ENCODE measurements around the gene PCBP1.
"Not testable (repeated sequence)": the region's sequence is repeated elsewhere in the genome, so short reads cannot be mapped to it uniquely, and the experiment has no call there.

- not testable (repeated sequence) for TF ChIP-seq CTCF (IDR thresholded peaks at IDR 0.05; ENCODE audit: low read depth, low read length); POLR2A (IDR thresholded peaks at IDR 0.05; ENCODE audit: extremely low read depth, insufficient read length); MYC (IDR thresholded peaks at IDR 0.05; ENCODE audit: low read depth, low read length)
- TF ChIP-seq, protein P1, sequence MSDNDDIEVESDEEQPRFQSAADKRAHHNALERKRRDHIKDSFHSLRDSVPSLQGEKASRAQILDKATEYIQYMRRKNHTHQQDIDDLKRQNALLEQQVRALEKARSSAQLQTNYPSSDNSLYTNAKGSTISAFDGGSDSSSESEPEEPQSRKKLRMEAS (IDR thresholded peaks at IDR 0.05; ENCODE audit: low read depth, low read length): not testable (repeated sequence)
Measured at GRCh38 chr2:70134323-70134983, 47.2 kb downstream of the PCBP1 start.

Measured in NB4 (cell line).